Measurements from ENCODE around the gene DISC1.
"Not testable (repeated sequence)": the region's sequence is repeated elsewhere in the genome, so short reads cannot be mapped to it uniquely, and the experiment has no call there.

DISC1 gene

DNA sequence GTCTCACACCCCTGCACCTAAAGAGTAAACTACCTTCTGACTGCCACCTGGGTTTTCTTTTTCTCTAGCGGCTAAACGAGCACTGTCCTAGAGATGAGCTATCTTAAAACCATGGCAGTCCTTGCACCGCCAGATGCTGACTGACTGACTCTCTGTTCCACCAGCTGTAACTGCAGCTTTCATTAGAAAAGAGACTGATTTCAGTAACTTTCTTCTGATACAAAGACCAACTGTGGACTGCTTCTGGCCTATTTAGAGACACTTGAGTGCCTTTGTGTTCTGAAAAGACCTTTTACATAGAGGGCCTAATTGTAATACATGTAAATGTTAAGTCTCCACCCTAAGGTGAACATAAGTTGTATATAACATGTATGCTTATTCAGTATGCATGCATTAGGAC lies 152.5 kb downstream of the DISC1 start:
- no peak for DNase-seq

DNA sequence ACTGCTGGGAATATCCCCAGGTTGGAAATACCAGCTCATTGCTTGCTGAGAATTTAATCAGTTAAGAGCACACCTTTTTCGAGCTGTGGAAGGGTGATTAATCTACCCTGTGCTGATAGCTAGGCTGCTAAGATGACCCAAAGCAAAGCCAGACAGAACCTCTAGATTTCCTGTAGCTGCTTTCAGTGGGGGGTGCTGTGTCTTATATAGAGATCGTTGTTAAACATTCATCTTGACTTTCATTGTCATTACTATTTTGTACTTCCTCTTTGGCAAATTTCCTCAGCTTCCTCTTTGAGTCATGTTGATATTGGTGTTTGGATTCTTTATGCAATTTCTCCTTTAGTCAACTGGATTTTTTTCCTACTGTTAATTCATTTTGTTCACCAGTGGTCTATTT lies 155.3 kb downstream of the DISC1 start:
- DNase-seq = peak; percentile 82 to 89

DNA sequence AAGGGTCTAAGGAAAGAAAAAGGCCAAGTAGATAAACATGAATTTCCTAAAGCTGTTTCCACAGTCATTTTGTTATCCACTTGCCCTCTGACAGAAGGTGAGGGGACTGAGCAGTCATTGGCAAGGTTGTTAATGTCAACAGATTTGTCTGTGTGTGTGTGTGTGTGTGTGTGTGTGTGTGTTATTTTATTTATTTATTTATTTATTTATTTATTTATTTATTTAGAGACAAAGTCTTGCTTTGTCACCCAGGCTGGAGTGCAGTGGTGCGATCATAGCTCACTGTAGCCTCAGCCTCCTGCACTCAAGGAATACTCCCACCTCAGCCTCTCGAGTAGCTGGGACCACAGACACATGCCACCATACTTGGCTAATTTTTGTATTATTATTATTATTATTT lies 158.5 kb downstream of the DISC1 start:
- not testable (repeated sequence) for DNase-seq

DNA sequence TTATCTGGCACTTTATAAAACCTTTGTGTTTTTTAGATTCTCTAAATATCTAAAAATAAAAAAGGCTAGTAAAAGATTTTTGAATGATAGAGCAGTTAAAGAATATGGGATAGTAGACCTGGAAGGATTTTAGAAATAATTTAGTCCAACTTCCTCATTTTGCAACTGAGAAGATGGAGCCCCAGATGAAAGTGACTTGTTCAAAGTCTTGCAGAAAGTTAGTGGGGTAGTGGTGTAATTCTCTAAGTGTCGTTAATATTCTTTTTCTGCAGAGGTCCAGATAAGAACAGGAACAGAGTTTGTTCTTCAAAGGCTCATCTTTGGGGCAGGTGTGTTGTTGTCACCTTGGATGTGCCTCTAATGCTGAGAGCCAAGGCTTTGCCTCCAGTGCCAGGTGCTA lies 159.5 kb downstream of the DISC1 start:
- DNase-seq = peak; percentile 49 to 61

DNA sequence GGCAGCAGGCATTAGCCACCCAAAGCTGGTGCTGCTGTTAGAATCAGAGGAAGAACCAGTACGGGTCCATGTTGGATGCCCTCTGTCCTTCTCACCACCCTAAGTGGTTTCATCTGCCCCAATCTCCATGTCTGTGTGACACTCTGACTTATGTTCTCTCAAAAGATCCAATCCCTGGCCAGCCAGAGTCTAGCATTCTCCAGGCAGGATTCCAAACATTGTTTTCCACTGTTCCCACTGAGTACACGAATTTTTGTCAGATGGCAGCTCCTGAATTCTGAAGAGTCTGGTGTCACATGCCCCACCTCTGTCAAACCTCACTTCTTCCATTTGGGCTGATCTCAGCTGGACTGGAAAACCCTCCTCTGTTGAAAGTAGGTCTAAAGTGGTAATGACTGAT lies 166.0 kb downstream of the DISC1 start:
- no peak for DNase-seq

DNA sequence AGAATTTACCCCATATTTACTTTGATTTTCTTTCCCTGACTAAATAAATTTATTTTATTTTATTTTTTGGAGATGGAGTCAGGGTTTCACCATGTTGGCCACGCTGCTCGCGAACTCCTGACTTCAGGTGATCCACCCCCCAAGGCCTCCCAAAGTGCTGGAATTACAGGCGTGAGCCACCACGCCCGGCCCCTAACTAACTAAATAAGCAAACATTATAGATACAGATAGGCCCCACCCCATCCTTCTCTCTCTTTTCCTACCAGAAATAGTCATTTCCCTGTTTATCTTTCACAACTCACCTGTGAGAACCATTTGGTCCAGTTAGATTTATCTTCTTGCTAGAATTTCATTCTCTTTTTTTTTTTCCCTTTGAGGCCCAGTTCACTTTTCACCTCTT lies 167.3 kb downstream of the DISC1 start:
- DNase-seq = no peak

DNA sequence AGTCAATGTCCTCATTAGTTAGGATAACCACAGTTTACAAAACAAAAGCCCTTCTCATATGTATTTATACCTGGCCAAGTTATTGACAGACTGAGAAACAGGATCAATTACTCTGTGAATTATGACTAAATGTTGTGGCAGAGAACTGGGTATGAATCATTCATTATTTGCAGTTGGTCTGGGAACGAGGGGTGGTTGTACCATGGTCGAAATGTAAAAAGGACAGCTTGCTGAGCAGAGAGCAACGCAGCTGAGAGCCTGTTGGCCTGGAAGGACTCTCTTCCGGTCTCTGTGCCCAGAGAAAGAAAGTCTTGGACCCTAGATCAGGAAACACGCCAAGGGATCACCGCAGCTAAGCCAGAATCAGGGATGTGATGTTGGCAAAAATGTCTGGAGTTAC lies 169.6 kb downstream of the DISC1 start:
- DNase-seq = no peak

DNA sequence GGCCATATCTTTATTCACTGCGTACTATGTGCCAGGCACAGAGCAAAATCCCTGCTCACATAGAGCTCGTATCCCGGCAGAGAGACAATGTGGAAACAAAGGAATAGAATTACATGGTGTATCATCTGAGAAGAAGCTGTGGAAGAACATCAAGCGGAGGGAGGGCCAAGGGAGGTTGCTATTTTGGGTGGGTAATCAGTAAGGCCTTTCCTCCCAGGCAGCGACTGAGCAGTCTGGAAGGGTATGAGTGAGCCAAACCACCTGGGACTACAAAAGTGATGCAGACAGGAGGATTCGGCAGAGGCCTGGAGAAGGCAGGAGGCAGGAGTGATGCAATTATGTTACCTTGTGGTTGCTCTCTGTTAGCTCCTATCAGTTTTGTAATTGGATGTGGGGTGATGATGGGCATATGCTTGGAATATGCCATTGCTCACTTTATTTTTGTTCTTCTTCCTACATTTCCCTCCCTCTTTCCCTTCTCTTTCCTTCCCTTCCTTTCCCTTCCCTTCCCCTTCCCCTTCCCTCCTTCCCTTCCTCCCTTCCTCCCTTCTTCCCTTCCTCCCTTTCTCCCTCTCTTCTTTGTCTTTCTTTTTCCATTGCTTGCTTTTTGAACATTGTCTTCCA lies 172.9 kb downstream of the DISC1 start:
- no peak for DNase-seq

DNA sequence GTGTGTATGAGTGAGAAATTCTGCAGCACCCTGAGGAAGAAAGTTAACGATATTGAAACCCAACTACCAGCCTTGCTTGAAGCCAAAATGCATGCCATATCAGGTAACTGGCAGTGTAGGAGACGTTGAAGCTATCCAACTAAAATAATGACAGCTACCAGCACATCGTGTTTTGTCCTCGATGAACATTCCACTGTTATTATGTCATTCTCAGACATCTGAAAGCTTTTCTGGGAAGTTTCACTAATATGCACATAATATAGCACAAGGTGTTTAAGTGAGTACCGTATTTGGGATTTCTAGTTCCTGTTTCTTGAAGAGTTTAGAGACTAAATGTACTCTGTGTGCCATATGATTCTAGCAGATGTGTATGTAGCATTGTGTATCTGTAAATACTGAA lies 173.5 kb downstream of the DISC1 start:
- DNase-seq = no peak

DNA sequence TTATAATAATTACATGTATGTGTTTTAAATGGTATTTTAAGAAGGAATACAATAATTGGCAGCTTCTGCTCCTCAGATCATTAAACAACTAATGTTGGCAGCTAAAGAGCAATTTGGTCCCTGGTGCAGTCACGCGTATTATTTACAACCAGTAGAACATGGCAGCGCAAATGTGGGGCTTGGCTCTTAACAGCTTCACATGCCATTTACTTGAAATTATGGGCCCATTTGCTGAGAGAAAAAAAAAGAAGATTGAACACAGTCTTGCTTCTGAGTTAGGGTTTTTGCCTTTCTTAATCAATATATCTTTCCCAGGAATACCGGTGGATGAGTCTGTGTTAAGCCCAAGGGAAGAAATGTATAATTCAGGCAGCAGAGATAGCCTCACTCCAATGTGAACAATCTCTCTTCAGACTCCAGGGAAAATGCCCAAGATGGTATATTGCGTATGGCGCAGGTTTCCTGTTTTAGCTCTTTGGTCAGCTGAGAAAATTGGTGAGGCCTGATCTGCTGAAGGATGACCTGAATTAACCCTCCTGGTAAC lies 174.5 kb downstream of the DISC1 start:
- DNase-seq = no peak

DNA sequence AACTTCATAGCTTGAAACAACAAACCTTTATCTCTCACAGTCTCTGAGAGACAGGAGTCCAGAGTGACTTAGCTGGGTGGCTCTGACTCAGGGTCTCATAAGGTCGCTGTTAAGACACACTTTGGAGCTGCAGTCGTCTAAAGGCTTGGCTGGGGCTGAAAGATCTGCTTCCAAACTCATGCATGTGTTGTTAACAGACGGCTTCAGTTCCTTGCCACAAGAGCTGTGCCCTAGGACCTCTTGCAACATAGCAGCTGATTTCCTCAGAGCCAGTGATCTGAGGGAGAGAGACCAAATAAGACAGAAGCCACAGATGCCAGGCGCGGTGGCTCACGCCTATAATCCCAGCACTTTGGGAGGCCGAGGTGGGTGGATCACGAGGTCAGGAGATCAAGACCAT lies 176.8 kb downstream of the DISC1 start:
- DNase-seq = peak; percentile 80 to 82

DNA sequence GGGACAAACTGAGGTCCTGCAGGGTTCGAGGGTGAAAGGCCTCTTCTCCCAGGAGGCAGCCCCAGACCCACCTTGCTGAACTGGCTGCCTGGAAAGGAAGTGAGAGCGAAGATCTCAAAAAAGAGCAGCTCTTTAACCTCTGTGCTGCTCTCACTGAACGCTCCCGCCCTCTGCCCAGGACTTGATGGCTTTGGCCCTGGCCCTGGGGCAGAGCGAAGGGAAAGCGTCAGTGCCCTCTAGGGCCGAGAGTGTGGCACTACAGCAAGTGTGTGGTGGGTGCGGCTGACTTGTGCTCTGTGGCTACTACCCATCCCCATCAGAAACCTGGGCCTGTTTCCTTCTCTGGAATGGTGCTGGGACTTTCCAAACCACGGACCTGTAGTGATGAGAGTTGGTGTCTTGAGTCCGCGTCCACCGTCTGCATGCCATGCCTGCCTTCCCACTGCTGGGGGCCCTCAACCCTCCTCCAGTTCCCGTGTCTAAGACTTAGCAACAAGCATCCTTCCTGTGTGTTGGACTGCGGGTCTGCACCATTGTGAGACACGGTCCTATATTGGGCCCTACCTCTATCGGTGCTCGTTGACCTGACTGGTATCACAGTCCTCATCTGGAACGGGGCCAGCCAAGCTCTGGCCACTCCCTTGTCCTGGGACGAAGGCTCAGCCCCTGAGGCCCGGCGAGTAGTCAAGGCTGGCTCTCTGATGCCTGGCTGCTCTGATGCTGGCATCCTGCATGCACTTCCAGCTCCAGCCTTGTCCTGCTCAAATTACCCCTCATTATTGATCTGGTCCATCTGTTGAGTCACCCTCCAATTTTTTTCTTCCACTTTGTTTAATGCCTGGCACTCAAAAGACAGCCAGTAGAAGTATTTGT lies 180.3 kb downstream of the DISC1 start:
- peak; percentile 78 to 83 for DNase-seq

DNA sequence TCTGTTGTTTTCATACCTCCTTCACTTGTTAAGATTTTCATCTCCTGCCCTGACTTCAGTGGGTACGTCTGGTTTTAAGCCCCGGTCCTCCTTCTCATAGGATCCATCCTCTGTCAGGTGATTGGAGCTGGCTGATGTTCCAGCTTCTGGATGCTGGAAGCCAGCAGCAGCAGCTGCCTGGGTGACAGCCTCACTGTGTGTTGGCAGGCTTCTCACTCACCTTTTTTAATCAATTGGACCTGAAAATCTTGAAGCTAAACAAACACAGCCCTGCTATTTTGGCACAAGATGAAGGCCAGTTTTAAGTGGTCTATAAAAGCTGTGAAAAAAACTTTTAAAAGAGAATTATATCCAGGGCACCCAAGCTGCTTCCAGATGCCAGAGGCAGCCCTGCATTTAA lies 181.0 kb downstream of the DISC1 start:
- DNase-seq = no peak

DNA sequence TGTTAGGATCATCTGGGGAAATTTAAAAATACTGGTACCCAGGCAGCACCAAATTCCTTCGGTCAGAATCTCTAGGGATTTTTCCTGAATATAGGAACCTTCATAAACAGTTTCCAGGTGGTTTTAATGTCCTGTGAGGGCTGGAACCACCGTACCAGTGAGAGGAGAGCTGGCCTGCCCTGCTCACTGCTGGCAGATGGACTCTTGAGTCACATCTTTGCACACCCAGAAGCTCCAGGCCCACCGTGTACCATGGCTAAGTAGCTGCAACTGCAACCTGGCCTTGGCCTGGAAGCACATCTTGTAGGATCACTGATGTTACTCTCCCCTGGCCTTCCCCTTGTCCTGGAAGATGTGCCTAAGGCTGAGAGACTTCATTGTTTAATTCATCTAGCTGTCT lies 181.5 kb downstream of the DISC1 start:
- no peak for DNase-seq

DNA sequence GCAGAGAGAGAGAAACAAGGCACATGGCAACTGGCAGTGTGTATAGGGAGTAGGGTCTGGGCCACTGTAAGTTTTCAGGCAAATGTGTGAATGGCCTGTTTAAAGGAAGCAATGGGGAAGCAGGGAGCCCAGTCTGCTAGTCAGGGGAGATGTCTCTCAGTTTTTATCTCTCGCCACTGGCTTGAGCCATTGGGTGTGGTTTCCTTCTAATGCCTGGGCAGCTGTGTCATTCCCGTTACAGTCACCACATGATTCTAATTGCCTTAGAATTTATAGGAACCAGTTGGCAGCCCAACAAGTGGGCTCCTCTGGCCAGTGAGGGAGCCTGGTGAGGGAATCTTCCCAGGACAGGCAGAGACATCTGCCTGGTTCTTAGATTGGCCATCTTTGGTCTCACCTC lies 182.4 kb downstream of the DISC1 start:
- DNase-seq = peak in 1 of 2 experiments; percentile 2

DNA sequence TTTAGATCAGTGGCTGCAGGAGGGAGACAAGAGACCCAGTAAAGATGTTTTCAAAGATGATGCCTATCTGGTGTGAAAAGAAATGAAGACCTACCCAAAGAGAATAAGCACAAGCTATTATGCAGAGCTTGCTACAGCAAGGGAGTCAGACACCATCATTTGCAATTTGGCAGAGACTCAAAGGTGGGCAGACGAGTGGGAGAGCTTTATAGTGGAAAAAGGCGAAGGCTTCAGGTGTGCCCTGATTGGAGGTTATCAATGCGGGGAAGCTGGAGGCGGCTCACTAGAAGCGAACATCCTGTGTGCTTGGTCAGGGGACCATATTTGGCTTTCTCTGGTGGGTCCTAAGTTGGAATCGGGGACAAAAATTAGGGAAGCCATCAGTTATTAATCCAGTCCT lies 183.8 kb downstream of the DISC1 start:
- no peak for DNase-seq

DNA sequence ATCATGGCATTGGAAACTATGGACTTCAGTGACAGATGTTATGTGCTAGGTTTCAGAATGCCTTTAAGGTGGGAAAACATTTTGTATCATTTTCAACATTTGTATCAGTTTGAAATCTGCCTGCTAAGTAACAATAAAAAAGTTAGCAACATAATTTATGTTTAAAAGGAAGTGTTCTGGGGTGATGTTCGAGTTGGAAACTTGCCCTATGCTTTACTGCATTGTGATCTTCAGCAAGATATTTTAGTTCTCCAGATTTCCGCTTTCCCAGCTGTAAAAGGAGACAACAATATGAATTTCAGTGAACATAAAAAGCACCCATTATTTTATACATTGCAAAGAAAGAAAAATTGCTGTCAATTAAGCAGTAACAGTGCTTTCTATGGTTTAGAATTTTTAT lies 187.4 kb downstream of the DISC1 start:
- no peak for DNase-seq

DNA sequence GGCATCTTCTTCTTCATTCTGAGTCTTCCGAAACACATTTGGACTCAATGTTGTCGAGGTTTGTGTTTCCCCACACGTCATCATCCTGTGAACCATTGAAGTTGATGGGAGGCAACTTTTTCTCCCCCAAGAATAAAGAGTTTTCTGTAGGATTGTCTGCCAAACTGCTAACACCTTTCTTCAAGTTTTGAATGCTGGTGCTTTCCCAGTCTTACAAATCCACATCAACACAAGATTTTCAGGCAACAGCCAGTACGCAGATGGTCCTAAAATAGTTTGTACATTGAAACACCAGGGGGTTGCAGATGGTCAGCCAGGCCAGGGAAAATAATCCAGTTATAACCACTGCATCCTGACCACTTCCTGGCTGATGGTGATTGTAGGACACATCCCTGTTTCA lies 187.9 kb downstream of the DISC1 start:
- no peak for DNase-seq

DNA sequence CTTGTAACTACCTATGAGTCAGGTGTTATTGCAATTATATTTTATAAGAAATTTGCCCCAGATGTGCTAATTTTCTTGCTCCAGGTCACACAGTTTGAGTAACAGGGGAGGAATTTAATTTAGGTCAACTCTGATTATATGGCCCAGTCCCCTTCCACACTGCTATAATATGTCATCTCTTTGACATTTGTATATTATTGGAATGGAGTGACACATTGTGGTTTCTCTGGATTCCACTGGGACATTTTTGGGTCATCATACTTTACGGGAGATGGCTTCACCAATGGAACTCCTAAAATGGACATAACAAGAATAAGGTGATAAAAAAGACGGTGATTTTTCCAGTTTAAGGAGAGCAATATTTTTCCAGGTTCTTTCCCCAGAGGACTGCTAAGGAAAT lies 191.2 kb downstream of the DISC1 start:
- DNase-seq = no peak

DNA sequence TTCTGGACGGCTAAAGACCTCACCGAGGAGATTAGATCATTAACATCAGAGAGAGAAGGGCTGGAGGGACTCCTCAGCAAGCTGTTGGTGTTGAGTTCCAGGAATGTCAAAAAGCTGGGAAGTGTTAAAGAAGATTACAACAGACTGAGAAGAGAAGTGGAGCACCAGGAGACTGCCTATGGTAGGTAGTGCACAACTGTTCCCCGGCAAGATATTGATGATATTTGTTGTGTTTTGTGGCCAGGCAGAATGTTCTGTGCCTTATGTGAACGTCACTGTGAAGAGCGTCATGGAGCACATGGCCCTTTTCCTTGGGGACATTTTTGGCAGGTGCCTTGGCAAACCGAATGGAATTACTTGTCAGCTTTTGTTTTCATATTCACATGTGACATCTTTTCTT lies 191.7 kb downstream of the DISC1 start:
- no peak for DNase-seq

DNA sequence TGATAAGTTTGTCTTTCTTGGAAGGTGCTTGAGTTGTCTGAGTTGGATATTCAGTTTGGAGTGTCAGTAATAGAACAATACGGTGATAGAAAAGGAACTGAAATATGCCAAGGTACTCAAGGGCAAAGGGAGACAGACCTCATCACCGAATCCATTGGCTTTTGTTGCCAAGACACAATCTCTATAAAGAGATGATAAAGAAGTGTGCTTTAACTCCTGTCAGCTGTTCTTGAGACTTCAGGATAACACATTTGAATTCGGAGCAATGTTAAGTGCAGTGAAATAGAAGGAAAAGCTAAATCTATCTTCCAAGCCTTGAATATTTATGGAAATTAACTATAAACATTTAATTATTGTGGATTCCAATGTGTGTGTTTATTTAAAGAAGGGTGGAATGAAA lies 194.7 kb downstream of the DISC1 start:
- DNase-seq = no peak

DNA sequence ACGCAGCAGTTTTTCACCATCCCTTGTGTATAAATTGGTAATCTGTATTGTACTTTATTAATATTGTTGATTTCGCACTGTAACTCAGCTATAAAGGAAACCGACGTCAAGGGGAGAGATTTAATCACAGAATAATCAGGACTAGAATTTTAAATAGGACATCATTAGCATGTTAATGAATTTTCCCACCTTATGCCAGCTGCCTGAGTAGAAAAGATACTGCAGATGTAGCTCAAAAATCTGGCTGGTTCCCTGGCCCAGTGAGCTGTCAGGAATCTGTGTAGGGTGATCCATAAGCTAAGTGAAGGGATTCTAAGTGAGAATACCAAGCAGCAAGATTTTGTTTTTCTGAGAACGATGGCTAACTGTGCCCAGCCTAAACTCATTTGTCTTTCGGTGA lies 195.5 kb downstream of the DISC1 start:
- no peak for DNase-seq

DNA sequence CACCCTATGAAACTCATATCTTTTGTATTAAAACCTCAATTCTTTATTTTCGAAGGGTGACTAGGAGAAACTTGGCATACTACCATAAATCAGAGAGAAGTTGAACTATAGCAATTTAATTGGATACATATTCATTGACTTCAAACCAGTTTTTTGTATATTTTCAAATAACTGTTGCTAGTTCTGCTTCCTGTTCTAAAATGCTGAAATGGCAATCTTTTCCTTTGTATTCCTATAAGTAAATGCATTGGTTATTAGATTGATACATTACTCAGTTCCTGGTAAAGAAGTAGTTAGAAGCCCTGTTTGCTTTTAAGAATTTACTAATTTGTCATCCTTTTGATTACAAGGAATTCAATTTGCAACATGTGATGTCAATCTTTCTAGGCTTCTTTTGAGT lies 200.0 kb downstream of the DISC1 start:
- no peak for DNase-seq

DNA sequence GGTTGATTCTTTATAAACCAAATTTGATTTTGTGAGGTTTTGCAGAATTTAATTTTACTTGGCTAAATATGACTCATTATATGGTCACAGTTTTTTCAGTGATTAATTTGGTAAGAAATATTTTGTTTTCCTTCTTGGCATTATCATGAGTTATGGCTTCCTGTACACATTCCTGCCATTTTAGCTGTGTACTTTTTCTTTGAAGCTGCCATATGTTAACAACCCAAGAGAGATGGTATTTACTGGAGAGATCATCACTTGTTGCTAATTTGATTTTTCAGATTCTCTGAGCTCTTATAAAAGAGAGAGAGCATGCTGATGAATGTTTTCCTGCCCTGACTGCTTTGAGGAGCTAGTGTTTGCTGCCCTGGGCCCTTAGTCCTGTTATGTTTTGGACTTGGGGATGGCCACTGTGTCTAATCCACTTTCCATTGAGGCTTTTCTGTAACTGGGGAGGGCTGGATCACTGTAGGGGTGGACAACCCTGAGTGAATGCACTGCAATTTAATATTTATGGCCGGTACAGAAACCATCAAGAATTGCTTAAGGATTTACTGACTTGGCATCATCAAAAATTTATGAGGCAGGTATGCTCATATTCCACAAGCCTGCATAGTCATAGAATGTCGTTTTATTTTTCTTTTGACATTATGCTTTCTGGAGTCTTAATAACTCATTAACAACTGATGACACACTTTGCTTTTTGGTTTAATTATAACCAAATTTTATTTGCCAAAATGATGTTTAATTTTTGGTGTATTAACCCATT lies 200.9 kb downstream of the DISC1 start:
- no peak for DNase-seq

Measured in Kasumi-1 (cell line).